Activated CD4-positive, alpha-beta T cell treated with anti-CD3 and anti-CD28 coated beads for 36 hours (primary cell): ENCODE results near the gene TP53BP1. TPM values are rescaled to one million over a fixed set of nuclear protein-coding genes. Genes with fewer than 3 reads are reported as not detected.

Experiments
- ATAC-seq: fragments of 200-7000 bp; cut with Tn5 transposase; one replicate; pipeline ENCODE4 v1.10.0; 2021; ENCODE audit warnings: mild to moderate bottlenecking, moderate library complexity
- CTCF ChIA-PET: fragments of 350-600 bp; sonication (Branson Sonifier 250); formaldehyde crosslinking; loops from one replicate; lab custom pipeline; 2021; ENCODE audit warnings: antibody characterized with exemption; lab: Charles Lee
- POLR2A ChIA-PET: fragments of 350-600 bp; sonication (Branson Sonifier 250); formaldehyde crosslinking; loops from one replicate; lab custom pipeline; 2021; ENCODE audit warnings: antibody characterized with exemption, inconsistent platforms; lab: Charles Lee
- DNase-seq: peaks from one replicate; pipeline ENCODE4 v3.0.0-alpha.2; 2020
- H3K27ac Mint-ChIP-seq: one replicate; pipeline ENCODE4 v1.8.0; 2021; ENCODE audit warnings: mixed read lengths
- H3K27me3 Mint-ChIP-seq: one replicate; pipeline ENCODE4 v1.8.0; 2021; ENCODE audit warnings: mixed read lengths
- H3K36me3 Mint-ChIP-seq: one replicate; pipeline ENCODE4 v1.8.0; 2021; ENCODE audit warnings: low read depth, mixed read lengths
- H3K4me1 Mint-ChIP-seq: one replicate; pipeline ENCODE4 v1.8.0; 2021; ENCODE audit warnings: mixed read lengths
- H3K4me3 Mint-ChIP-seq: one replicate; pipeline ENCODE4 v1.8.0; 2021; ENCODE audit warnings: mild to moderate bottlenecking, moderate library complexity, mixed read lengths
- H3K9me3 Mint-ChIP-seq: one replicate; pipeline ENCODE4 v1.8.0; 2021; ENCODE audit warnings: low read depth, mixed read lengths
- intact Hi-C, 2 experiments: fragments of 100-400 bp; cut with DNase I in 1 of 2; cut with micrococcal nuclease in 1 of 2; formaldehyde crosslinking; loops; one replicate each; pipeline versions ENCODE4 v1.14.2 to v1.15.1; 2022 to 2024; cut with DNase I, micrococcal nuclease
- total RNA-seq, 2 experiments: library from RNA; stranded (reverse); gene quantifications; one replicate each; pipeline ENCODE4 v1.2.3, GENCODE V29; 2021

TP53BP1 gene
- total RNA-seq, 2 experiments from 2014 or later = 22.4 to 23.9 TPM

DNA sequence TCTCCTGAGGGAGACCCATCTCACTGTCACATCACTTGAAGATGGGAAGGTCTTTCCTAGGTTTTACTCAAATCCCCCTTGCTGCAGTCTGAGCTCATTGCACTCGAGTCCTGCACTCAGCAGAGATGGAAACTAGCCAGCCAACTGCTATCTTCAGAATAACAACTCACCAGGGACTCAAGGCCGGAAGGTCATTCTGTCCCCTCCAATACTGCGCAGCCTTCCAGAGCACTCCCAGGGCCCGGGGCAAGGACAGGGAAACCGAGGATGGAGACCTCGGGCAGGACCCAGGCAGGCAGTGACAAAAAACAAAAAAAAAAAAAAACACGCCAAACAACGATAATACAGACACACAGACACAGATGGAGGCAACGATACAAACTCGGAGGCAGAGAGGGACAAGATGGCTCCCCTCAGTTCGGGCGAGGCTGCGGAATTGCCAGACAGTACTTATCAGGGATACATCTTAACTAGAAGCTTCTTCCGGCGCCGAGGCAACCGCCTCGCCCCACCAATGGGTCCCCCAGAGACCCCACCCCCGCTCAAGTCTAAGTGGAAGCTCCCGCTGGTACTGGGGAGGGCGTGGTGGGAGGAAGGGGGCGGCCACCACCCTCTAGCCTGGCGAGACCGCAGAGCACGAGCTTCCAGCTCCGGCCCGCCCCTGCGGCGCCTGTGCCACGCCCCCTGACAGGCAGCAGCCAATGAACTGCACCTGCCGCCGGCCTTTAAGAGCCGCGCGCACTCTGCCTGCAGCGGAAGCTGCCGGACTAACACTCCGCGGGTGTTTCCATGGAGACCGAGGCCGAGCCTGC, 17.4 kb upstream of the TP53BP1 start:
- peak overlapping the region; percentile 91 for H3K4me3 Mint-ChIP-seq
- ATAC-seq = peak; percentile 95
- DNase-seq = peak; percentile 98
- no peaks in the 10 kb centered on the region for H3K36me3 Mint-ChIP-seq
- H3K9me3 Mint-ChIP-seq = no peaks in the 10 kb centered on the region
- CTCF ChIA-PET = interaction anchor here (1.2 to 1.5 kb wide), 2 partner anchors 69 to 72 kb away, joined by 4 to 9 read pairs; no protein-coding TSS in a partner anchor
- peaks cover 32% of the 10 kb centered on the region for H3K4me1 Mint-ChIP-seq
- peak overlapping the region; percentile 90 for H3K27ac Mint-ChIP-seq
- no peaks in the 10 kb centered on the region for H3K27me3 Mint-ChIP-seq
- intact Hi-C loops = loop anchor here (1.0 to 10.0 kb wide), 12 partner anchors 17 to 590 kb away; partner anchors contain the start of genes TP53BP1 (in 2 of the 2), CCNDBP1 (in 1 of the 2), ELL3 (in 1 of the 2) and LCMT2 (in 1 of the 2)
- POLR2A ChIA-PET = interaction anchor here (0.5 to 2.2 kb wide), 6 partner anchors 17 to 236 kb away, joined by 3 to 7 read pairs (median 5); partner anchors contain the start of gene TP53BP1

DNA sequence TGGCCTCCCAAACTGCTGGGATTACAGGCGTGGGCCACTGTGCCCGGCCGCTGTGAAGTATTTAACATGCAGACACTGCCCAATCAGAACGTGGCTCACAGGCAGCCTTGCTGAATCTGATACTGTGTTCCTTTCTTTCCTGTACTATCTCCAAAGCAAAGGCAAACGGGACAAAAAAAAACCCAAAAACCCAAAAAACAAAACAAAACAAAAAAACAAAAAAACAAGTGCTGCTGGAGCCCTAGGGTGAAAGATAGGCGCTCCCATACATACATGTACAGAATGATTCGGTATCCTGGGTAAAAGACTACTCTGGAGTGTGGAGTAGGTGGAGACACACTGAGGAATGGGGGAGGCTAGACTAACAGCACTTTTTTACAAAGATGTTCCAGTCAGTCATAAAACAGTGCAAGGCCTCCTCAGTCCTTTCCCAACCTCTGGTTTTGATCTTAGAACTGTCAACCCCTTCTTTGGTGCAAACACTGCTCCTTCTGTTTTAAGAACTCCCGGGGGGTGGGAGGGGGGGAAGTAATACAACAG, 16.8 kb upstream of the TP53BP1 start:
- DNase-seq (no peak), ATAC-seq (no peak)
- Mint-ChIP-seq H3K27me3 (no peaks in the 10 kb centered on the region), H3K4me1 (peaks cover 32% of the 10 kb centered on the region), H3K4me3 (peak overlapping the region; percentile 91), H3K27ac (peak overlapping the region; percentile 90), H3K9me3 (no peaks in the 10 kb centered on the region), H3K36me3 (no peaks in the 10 kb centered on the region)
- ChIA-PET CTCF (no interaction called here), POLR2A (interaction anchor here (0.5 to 0.8 kb wide), 2 partner anchors 27 to 237 kb away, joined by 3 to 7 read pairs; no protein-coding TSS in a partner anchor)
- intact Hi-C loops = loop anchor here (1.0 to 10.0 kb wide), 12 partner anchors 16 to 589 kb away; partner anchors contain the start of genes TP53BP1 (in 2 of the 2), CCNDBP1 (in 1 of the 2), ELL3 (in 1 of the 2) and LCMT2 (in 1 of the 2)

DNA sequence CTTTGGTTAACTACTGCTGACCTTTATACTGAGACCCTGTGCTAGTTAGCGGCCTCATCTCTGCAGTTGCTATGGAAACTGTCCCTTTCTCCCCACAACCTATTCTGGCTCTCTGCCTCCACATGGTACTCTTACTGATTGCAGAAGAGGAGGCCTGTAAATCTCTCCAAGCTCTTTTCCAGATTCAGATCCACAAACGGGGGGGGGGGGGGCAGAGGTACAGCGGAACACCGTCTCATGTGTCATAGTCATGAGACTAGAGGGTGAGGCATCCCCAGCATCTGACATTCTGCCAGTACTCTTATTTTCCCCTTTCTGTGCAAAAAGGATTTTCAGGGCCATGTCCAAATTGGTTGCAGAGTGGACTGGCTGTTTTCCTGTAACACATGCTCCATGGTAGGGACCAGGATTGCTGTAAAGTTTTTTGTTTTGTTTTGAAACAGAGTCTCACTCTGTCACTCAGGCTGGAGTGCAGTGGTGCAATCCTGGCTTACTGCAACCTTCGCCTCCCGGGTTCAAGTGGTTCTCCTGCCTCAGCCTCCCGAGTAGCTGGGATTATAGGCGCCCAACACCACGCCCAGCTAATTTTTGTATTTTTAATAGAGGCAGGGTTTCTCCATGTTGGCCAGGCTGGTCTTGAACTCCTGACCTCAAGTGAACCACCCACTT, 16.2 kb upstream of the TP53BP1 start:
- no peaks in the 10 kb centered on the region for H3K27me3 Mint-ChIP-seq
- H3K27ac Mint-ChIP-seq = no peak overlapping the region
- CTCF ChIA-PET = no interaction called here
- no peak for DNase-seq
- no peaks in the 10 kb centered on the region for H3K36me3 Mint-ChIP-seq
- POLR2A ChIA-PET = no interaction called here
- H3K4me1 Mint-ChIP-seq = peaks cover 29% of the 10 kb centered on the region
- H3K4me3 Mint-ChIP-seq = no peak overlapping the region
- ATAC-seq = no peak
- no peaks in the 10 kb centered on the region for H3K9me3 Mint-ChIP-seq
- intact Hi-C loops = no loop called here

DNA sequence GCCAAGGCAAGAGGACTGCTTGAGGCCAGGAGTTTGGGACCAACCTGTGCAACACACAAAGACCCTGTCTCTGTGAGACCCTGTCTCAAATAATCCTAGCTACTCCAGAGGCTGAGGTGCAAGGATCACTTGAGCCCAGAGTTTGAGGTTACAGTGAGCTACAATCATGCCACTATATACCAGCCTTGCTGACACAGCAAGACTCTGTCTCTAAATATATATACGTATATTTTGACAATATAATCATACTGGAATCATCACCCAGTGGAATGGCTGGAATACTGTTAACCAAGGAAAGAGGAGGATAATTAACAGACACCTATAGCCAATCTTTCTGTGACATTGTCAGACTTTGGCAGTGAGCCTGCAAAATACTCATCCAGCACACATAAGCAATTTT, 15.5 kb upstream of the TP53BP1 start:
- DNase-seq = no peak
- H3K4me3 Mint-ChIP-seq = no peak overlapping the region
- intact Hi-C loops = no loop called here
- H3K27ac Mint-ChIP-seq = no peak overlapping the region
- peaks cover 22% of the 10 kb centered on the region for H3K4me1 Mint-ChIP-seq
- ChIA-PET POLR2A (no interaction called here), CTCF (interaction anchor here (0.6 kb wide), 1 partner anchor 353 kb away, joined by 4 read pairs; no protein-coding TSS in a partner anchor)
- no peak for ATAC-seq
- H3K36me3 Mint-ChIP-seq = no peaks in the 10 kb centered on the region
- H3K9me3 Mint-ChIP-seq = no peaks in the 10 kb centered on the region
- H3K27me3 Mint-ChIP-seq = no peaks in the 10 kb centered on the region

DNA sequence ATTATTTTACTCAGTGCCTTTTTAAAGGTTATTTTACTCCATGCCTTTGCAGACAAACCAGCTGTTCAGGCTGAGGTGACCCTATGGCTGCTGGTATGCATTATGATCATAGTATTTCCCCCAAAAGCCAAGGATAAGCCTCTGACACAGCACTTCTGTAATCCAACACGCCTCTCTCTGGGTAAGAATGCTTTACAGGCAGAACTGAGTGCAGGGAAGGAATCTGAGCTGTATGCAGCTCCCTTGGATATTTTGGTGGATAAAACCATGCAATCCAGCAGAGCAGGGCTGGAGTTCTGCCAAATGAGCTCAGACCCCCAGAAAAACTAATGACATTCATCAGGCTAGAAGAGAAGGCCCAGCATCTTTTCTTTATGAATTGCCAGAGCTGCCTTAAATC, 12.8 kb upstream of the TP53BP1 start:
- Mint-ChIP-seq H3K9me3 (no peaks in the 10 kb centered on the region), H3K4me3 (no peak overlapping the region), H3K27ac (no peak overlapping the region), H3K36me3 (no peaks in the 10 kb centered on the region), H3K27me3 (no peaks in the 10 kb centered on the region), H3K4me1 (peaks cover 13% of the 10 kb centered on the region)
- DNase-seq (no peak), ATAC-seq (no peak)
- POLR2A ChIA-PET = interaction anchor here (1.1 kb wide), 1 partner anchor 13 kb away, joined by 3 read pairs; no protein-coding TSS in a partner anchor
- CTCF ChIA-PET = interaction anchor here (0.7 to 2.0 kb wide), 2 partner anchors 8 to 10 kb away, joined by 4 to 5 read pairs; no protein-coding TSS in a partner anchor
- intact Hi-C loops = no loop called here

DNA sequence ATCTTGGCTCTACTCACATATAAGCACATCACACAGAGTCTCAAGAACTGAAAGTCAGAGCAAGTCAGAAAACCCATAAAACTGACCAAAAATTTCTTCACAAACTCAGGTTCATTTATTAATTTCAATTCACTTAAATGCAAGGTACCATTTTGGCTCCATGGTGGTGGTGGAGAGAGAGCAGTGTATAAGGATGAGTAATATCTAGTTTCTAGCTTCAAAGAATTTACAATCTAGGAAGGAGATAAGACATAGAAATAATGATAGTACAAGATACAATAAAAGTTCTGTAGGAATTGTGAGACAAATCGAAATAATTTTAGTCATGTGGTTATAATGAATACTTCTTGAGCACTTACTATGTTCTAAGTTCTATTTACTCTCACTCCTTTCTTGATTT, 6.7 kb upstream of the TP53BP1 start:
- Mint-ChIP-seq H3K4me3 (no peak overlapping the region), H3K27ac (no peak overlapping the region), H3K36me3 (no peaks in the 10 kb centered on the region), H3K4me1 (peaks cover 7% of the 10 kb centered on the region), H3K27me3 (no peaks in the 10 kb centered on the region), H3K9me3 (no peaks in the 10 kb centered on the region)
- intact Hi-C loops = no loop called here
- ChIA-PET CTCF (interaction anchor here (0.9 kb wide), 1 partner anchor 16 kb away, joined by 4 read pairs; no protein-coding TSS in a partner anchor), POLR2A (no interaction called here)
- ATAC-seq = peak; percentile 71
- DNase-seq = no peak

DNA sequence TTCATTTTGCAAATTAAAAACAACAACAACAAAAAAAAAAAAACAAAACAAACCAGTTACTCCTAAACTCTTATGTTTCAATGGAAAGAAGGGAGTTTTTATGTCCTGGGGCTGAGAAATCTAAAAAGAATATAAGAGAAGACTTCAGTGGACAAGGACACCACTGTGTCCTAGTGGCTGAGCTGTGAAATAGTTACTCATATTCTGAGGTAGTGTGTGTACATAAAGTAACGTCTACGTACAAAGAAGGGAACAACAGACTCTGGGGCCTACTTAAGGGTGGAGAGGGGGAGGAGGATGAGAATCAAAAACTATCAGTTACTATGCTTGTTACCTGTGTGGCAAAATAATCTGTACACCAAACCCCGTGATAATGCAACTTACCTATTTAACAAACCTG, 6.0 kb upstream of the TP53BP1 start:
- no peaks in the 10 kb centered on the region for H3K36me3 Mint-ChIP-seq
- H3K27me3 Mint-ChIP-seq = no peaks in the 10 kb centered on the region
- POLR2A ChIA-PET = no interaction called here
- no peak overlapping the region for H3K27ac Mint-ChIP-seq
- peaks cover 11% of the 10 kb centered on the region for H3K4me1 Mint-ChIP-seq
- DNase-seq (no peak), ATAC-seq (no peak)
- CTCF ChIA-PET = no interaction called here
- H3K4me3 Mint-ChIP-seq = no peak overlapping the region
- intact Hi-C loops = no loop called here
- H3K9me3 Mint-ChIP-seq = no peaks in the 10 kb centered on the region

DNA sequence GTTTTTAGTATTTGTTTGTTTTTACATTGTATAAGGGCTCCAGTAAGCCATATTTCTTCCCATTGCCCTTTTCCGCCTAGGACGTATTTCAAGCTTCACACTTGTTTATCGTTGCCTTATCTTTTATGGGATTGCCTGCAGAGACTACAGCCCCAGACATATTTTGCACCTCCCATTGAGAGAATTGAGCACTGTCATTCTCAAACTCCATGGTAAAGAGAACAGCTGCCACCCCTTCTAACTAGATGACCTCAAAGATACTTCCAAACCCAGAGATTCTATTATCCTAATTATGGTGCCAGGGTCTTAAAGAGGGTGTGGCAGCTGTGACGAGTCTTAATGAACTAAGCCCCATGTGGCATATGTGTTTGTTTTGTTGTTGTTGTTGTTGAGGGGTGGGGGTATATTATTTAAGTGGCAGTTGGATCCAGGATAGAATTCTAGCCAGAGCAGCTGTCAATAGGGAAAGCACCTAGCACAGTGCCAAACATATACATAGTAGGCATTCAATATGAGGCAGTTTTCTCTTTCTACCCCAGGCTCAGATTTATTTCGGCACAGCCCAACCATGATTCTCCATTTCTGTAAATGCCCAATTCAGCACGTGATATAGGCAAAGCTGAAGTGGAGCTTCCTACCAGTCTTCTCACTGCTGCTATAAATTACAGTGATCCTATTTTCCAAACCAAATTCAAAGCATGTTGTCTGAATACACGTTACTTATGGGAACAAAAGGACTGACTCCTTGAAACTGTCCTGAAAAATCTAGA, 932 bp upstream of the TP53BP1 start:
- POLR2A ChIA-PET = interaction anchor here (1.3 kb wide), 1 partner anchor 17 kb away, joined by 6 read pairs; no protein-coding TSS in a partner anchor
- H3K27me3 Mint-ChIP-seq = no peaks in the 10 kb centered on the region
- intact Hi-C loops = loop anchor here (1.0 to 5.0 kb wide), 6 partner anchors 16 to 387 kb away; partner anchors contain the start of genes PDIA3 (in 2 of the 2), LCMT2 (in 1 of the 2) and UBR1 (in 1 of the 2)
- DNase-seq (no peak), ATAC-seq (no peak)
- H3K9me3 Mint-ChIP-seq = no peaks in the 10 kb centered on the region
- peak overlapping the region; percentile 81 for H3K4me3 Mint-ChIP-seq
- H3K36me3 Mint-ChIP-seq = peaks cover 18% of the 10 kb centered on the region
- CTCF ChIA-PET = interaction anchor here (0.6 to 2.0 kb wide), 7 partner anchors 10 to 58 kb away, joined by 3 to 11 read pairs (median 3); partner anchors contain the start of gene MAP1A
- H3K4me1 Mint-ChIP-seq = peaks cover 29% of the 10 kb centered on the region
- peak overlapping the region; percentile 93 for H3K27ac Mint-ChIP-seq

DNA sequence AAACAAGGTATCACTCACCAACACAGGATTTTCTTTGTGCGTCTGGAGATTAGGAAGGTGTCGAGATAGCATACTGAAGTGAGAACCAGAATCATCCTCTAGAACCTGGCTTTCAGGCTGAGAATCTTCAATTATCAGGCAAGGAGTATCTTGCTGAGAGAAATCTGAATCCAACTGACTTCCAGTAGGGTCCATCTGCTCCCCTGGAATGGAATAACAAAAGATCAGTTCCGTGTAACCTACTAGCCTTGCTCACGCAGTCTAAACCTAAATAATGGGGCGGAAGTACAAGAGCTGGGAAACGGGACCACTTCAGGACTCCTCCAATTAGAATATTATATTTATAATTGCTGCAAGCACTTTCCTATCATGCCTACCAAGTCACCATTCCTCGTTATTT, 690 bp downstream of the TP53BP1 start:
- Mint-ChIP-seq H3K4me1 (peaks cover 30% of the 10 kb centered on the region), H3K27ac (peak overlapping the region; percentile 93), H3K36me3 (peaks cover 25% of the 10 kb centered on the region), H3K9me3 (no peaks in the 10 kb centered on the region), H3K4me3 (peak overlapping the region; percentile 81), H3K27me3 (no peaks in the 10 kb centered on the region)
- POLR2A ChIA-PET = interaction anchor here (0.7 kb wide), 1 partner anchor 14 kb away, joined by 3 read pairs; no protein-coding TSS in a partner anchor
- intact Hi-C loops = loop anchor here (2.0 to 5.0 kb wide), 3 partner anchors 255 to 385 kb away; partner anchors contain the start of genes PDIA3 (in 2 of the 2) and UBR1 (in 1 of the 2)
- ATAC-seq = no peak
- DNase-seq = no peak
- CTCF ChIA-PET = interaction anchor here (2.0 kb wide), 1 partner anchor 20 kb away, joined by 11 read pairs; no protein-coding TSS in a partner anchor

DNA sequence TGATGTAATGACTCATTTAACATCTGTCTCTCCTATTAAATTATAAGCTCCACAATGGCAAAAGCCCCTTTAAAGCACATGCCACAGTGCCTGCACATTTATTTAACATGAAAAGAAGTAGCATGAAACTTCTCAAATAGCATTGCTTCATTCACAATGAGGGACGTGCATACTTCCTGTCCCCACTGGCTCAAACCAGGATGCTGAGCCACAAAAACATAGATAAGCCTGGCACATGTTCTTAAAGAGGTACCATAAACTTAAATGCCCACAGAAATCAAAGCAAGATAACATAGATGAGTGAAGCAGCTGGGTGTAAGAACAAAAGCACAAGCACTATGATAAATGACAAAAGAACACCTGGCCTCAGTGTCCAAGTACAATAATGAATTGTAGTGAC, 3.8 kb downstream of the TP53BP1 start:
- ChIA-PET POLR2A (interaction anchor here (1.1 kb wide), 1 partner anchor 22 kb away, joined by 3 read pairs; no protein-coding TSS in a partner anchor), CTCF (interaction anchor here (0.7 kb wide), 1 partner anchor 25 kb away, joined by 3 read pairs; no protein-coding TSS in a partner anchor)
- H3K4me3 Mint-ChIP-seq = no peak overlapping the region
- H3K27me3 Mint-ChIP-seq = no peaks in the 10 kb centered on the region
- H3K36me3 Mint-ChIP-seq = peaks cover 31% of the 10 kb centered on the region
- peaks cover 27% of the 10 kb centered on the region for H3K4me1 Mint-ChIP-seq
- ATAC-seq (no peak), DNase-seq (no peak)
- no peaks in the 10 kb centered on the region for H3K9me3 Mint-ChIP-seq
- intact Hi-C loops = no loop called here
- no peak overlapping the region for H3K27ac Mint-ChIP-seq
